ENCODE measurements around the gene HID1. TPM values are rescaled to one million over a fixed set of nuclear protein-coding genes. Genes with fewer than 3 reads are reported as not detected.

Gene HID1
- total RNA-seq, 4 donors from 2014 or later: 2.2 to 4.3 (median 2.9) TPM

DNA sequence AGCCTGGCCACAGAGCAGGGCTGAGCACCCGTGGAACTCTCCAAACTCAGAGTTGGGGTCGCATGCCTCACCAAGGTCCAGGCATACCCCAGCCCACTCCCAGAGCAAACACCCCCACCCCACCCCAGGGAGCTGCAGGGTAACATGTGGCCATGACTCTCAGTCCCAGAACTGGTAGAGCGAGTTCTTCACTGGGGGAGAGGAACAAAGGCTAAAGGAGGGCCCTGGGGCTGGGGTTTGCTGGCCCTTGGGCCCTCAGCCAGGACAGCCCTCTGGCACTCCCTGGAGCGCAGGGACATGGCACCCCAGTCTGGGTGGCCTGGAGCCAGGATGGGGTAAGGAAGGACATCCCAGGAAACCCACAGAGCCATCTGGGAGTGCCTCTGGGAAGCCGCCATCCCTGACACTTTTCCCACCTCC lies 4.2 kb downstream of the HID1 start:
- Histone ChIP-seq H3K36me3 (no peaks in the 10 kb centered on the region), H3K9me3 (no peaks in the 10 kb centered on the region), H3K27ac (no peak overlapping the region), H3K4me1 (peaks cover 0 to 7% of the 10 kb centered on the region in 2 donors), H3K4me3 (no peak overlapping the region), H3K27me3 (peaks cover 9 to 22% (median 20%) of the 10 kb centered on the region in 3 donors)
- in situ Hi-C loops (cut with MboI; ENCODE audit: low sequenced_read_pairs in 4 of 4) (loop anchor here in 1 of 4 donors (25.0 kb wide), 1 partner anchor 219 kb away; the partner anchor contains the start of gene SUMO2), intact Hi-C loops (cut with DNase I; ENCODE audit: low total_unique reads) (no loop called here)
- DNase-seq: no peak
- no peak for ATAC-seq
- TF ChIP-seq POLR2A (IDR thresholded peaks at IDR 0.05): no peak
- TF ChIP-seq, protein P1, sequence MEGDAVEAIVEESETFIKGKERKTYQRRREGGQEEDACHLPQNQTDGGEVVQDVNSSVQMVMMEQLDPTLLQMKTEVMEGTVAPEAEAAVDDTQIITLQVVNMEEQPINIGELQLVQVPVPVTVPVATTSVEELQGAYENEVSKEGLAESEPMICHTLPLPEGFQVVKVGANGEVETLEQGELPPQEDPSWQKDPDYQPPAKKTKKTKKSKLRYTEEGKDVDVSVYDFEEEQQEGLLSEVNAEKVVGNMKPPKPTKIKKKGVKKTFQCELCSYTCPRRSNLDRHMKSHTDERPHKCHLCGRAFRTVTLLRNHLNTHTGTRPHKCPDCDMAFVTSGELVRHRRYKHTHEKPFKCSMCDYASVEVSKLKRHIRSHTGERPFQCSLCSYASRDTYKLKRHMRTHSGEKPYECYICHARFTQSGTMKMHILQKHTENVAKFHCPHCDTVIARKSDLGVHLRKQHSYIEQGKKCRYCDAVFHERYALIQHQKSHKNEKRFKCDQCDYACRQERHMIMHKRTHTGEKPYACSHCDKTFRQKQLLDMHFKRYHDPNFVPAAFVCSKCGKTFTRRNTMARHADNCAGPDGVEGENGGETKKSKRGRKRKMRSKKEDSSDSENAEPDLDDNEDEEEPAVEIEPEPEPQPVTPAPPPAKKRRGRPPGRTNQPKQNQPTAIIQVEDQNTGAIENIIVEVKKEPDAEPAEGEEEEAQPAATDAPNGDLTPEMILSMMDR (IDR thresholded peaks at IDR 0.05 in 4 of 5, conservative IDR thresholded peaks at IDR 0.05 in 1 of 5): no peak

DNA sequence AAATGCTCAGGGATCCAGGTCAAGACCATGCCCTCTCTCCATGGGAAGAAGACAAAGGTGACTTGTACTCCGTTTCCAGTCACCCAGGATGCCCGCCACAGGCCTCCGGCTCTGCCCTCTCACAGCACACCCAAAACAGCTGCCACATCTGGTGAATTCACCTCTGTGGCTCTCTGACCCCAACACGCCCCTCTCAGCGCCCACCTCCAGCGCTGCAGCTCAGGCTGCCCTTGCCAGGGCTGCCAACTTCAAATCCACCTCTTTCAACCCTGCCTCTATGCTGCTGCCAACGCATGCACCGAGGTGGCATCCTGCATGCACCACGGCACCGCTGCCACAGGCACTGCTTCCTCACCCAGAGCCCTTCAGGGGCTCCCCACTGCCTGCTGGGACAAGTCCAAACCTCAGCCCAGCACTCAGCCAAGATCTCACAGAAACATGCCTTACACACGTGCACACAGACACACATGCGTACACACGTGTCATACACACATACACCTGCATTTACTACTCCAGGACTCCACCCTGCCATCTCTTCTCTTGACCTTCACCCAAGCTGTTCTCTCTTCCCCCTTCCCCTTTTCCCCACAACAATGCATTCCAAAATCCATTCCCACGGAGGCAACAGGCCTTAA lies 7.5 kb downstream of the HID1 start:
- Histone ChIP-seq H3K4me1 (no peaks in the 10 kb centered on the region), H3K9me3 (no peaks in the 10 kb centered on the region), H3K4me3 (no peak overlapping the region), H3K36me3 (no peaks in the 10 kb centered on the region), H3K27ac (no peak overlapping the region), H3K27me3 (no peaks in the 10 kb centered on the region)
- in situ Hi-C loops (cut with MboI; ENCODE audit: low sequenced_read_pairs in 4 of 4) (loop anchor here in 1 of 4 donors (25.0 kb wide), 1 partner anchor 222 kb away; the partner anchor contains the start of gene SUMO2), intact Hi-C loops (cut with DNase I; ENCODE audit: low total_unique reads) (no loop called here)
- DNase-seq (no peak), ATAC-seq (no peak)
- TF ChIP-seq, protein P1 (IDR thresholded peaks at IDR 0.05 in 4 of 5, conservative IDR thresholded peaks at IDR 0.05 in 1 of 5): no peak
- TF ChIP-seq POLR2A (IDR thresholded peaks at IDR 0.05): no peak

DNA sequence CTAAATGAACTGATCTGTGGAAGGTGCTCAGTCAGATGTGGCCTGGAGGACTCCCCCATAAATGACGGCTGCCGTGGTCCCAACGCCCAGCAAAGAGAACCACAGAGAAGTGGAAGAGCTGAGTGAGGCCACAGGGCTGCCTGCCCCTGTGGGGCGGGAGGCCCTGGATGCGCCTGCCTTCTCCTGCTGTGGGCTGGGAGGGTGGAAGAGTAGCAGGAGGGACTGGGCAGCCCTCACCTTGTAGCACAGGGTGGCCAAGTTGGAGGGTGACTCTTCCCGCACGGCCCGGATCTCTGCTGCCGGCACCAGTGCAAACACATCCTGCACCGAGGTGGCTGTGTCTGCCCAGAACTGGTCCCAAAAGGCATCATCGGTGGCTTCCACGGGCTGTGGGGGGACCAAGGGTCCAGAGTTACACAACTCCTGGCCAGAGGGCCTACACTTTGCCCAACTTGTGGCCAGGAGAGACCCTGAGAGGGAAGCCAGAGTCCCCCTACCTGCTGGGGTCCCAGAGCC lies 8.3 kb downstream of the HID1 start:
- H3K27ac ChIP-seq: no peak overlapping the region
- no peaks in the 10 kb centered on the region for H3K4me1 ChIP-seq
- no peaks in the 10 kb centered on the region for H3K27me3 ChIP-seq
- in situ Hi-C loops (cut with MboI; ENCODE audit: low sequenced_read_pairs in 4 of 4) (loop anchor here in 1 of 4 donors (25.0 kb wide), 1 partner anchor 223 kb away; the partner anchor contains the start of gene SUMO2), intact Hi-C loops (cut with DNase I; ENCODE audit: low total_unique reads) (no loop called here)
- no peak overlapping the region for H3K4me3 ChIP-seq
- H3K36me3 ChIP-seq: no peaks in the 10 kb centered on the region
- TF ChIP-seq, protein P1 (IDR thresholded peaks at IDR 0.05 in 4 of 5, conservative IDR thresholded peaks at IDR 0.05 in 1 of 5): no peak
- DNase-seq: no peak
- H3K9me3 ChIP-seq: no peaks in the 10 kb centered on the region
- no peak for ATAC-seq

DNA sequence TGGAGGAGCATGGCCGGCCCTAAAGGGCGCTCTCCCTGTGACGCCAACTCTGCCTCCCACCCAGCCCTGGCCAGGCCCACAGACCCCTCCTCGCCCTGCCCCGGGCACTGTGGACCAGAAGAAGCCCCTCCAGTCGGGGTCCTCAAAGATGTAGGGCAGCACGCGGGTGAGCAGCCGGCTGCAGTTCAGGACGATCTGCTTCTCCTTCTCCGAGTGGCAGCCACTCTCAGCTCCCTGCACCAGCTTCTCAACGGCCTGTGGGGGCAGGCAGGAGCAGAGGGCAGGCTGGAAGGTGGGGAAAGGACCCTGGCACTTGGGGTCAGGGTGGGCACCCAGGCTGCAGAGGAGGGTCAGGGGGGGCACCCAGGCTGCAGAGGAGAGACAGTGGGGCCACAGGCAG lies 8.9 kb downstream of the HID1 start:
- Histone ChIP-seq H3K4me3 (no peak overlapping the region), H3K4me1 (no peaks in the 10 kb centered on the region), H3K27me3 (no peaks in the 10 kb centered on the region), H3K36me3 (no peaks in the 10 kb centered on the region), H3K27ac (no peak overlapping the region), H3K9me3 (no peaks in the 10 kb centered on the region)
- ATAC-seq (no peak), DNase-seq (no peak)
- in situ Hi-C loops (cut with MboI; ENCODE audit: low sequenced_read_pairs in 4 of 4): loop anchor here in 1 of 4 donors (25.0 kb wide), 1 partner anchor 224 kb away; the partner anchor contains the start of gene SUMO2
- intact Hi-C loops (cut with DNase I; ENCODE audit: low total_unique reads): no loop called here
- TF ChIP-seq, protein P1 (IDR thresholded peaks at IDR 0.05 in 4 of 5, conservative IDR thresholded peaks at IDR 0.05 in 1 of 5): no peak
- no peak for TF ChIP-seq POLR2A (IDR thresholded peaks at IDR 0.05)
